K562 (cell line): ENCODE measurements around the gene SEC24B. TPM values are rescaled to one million over a fixed set of nuclear protein-coding genes. Genes with fewer than 3 reads are reported as not detected.

Source experiments
- ATAC-seq: fragments of 200-7000 bp; cut with Tn5 transposase; 3 replicates; pipeline ENCODE4 v1.9.1; 2020; ENCODE audit warnings: moderate library complexity
- BruUV-seq: library from RNA; stranded (reverse); fragments of 400-500 nt; replicated peaks from 2 replicates; lab custom pipeline; 2021; lab: Mats Ljungman, UMichigan
- CTCF ChIA-PET: fragments of 300-600 bp; formaldehyde crosslinking; extraction: SDS; loops from one replicate; lab custom pipeline; 2021; ENCODE audit warnings: low intra/inter-chr PET ratio; lab: Yijun Ruan, JAX
- POLR2A ChIA-PET: fragments of 300-600, 350-650 bp; sonication (Branson Sonifier 250); formaldehyde crosslinking; extraction: SDS; loops from one replicate; lab custom pipeline; 2021; ENCODE audit warnings: antibody characterized with exemption, inconsistent platforms; lab: Yijun Ruan, JAX
- DNase-seq, 4 experiments: peaks; one replicate each; pipeline versions ENCODE4 v3.0.0 to v3.0.0-alpha.2; 2011 to 2018; ENCODE audit warnings: low spot score in 3 of 4, mixed read lengths in 3 of 4; ENCODE audit errors: extremely low read depth in 1 of 4
- FAIRE-seq: peaks from 2 replicates; lab custom pipeline; 2011; peaks lifted over from hg19 to GRCh38; lab: Jason Lieb, UNC
- H2AFZ ChIP-seq: 2 replicates; pipeline ENCODE4 v1.6.0; 2011; ENCODE audit warnings: low read depth, low read length, control low read depth, inconsistent platforms
- H3K27ac ChIP-seq: fragments of 200-600 bp; 3 replicates; pipeline ENCODE4 v1.8.0; 2011; ENCODE audit warnings: low read depth, mild to moderate bottlenecking, control low read depth, inconsistent platforms, low read length, moderate library complexity, mixed read lengths; ENCODE audit errors: extremely low read depth
- H3K27me3 ChIP-seq, 2 experiments: fragments of 300-600 bp in 1 of 2; 2 replicates in 1 of 2; 3 replicates in 1 of 2; pipeline versions ENCODE4 v1.6.0 to v1.8.0; 2011; ENCODE audit warnings: inconsistent platforms in 2 of 2, low read length in 2 of 2, mild to moderate bottlenecking in 1 of 2, mixed read lengths in 1 of 2, moderate library complexity in 1 of 2; ENCODE audit not compliant: control insufficient read depth in 2 of 2, insufficient read depth in 2 of 2
- H3K36me3 ChIP-seq: fragments of 300-600 bp; 3 replicates; pipeline ENCODE4 v1.8.0; 2011; ENCODE audit warnings: mild to moderate bottlenecking, low read length, inconsistent platforms; ENCODE audit not compliant: control insufficient read depth, insufficient read depth
- H3K4me1 ChIP-seq, 2 experiments: fragments of 200-600 bp in 1 of 2; replicated peaks in 1 of 2; 2 replicates in 1 of 2; 3 replicates in 1 of 2; pipeline versions ENCODE4 v1.5.1 to v1.8.0; 2011; ENCODE audit warnings: inconsistent platforms in 2 of 2, low read length in 2 of 2, mild to moderate bottlenecking in 1 of 2, mixed read lengths in 1 of 2, moderate library complexity in 1 of 2; ENCODE audit not compliant: control insufficient read depth in 2 of 2, insufficient read depth in 2 of 2
- H3K4me2 ChIP-seq: 2 replicates; pipeline ENCODE4 v1.6.1; 2011; ENCODE audit warnings: low read length, control low read depth, inconsistent platforms, mixed read lengths; ENCODE audit not compliant: insufficient read depth
- H3K4me3 ChIP-seq: fragments of 200-600 bp; sonication (generic), shearing (Covaris generic); 2 replicates; pipeline ENCODE4 v1.5.1; 2016; ENCODE audit warnings: control low read depth, inconsistent platforms
- H3K79me2 ChIP-seq: fragments of 200-600 bp; 3 replicates; pipeline ENCODE4 v1.8.0; 2011; ENCODE audit warnings: low read length, inconsistent platforms; ENCODE audit not compliant: control insufficient read depth, insufficient read depth
- H3K9ac ChIP-seq, 2 experiments: 2 replicates each; pipeline versions ENCODE4 v1.6.0 to v1.6.1; 2011; ENCODE audit warnings: low read depth in 2 of 2, low read length in 2 of 2, control low read depth in 1 of 2, inconsistent platforms in 1 of 2, mild to moderate bottlenecking in 1 of 2, mixed read lengths in 1 of 2; ENCODE audit not compliant: insufficient read depth in 1 of 2
- H3K9me1 ChIP-seq: one replicate; pipeline ENCODE4 v1.6.0; 2011; ENCODE audit warnings: inconsistent platforms, mild to moderate bottlenecking, low read length, moderate library complexity; ENCODE audit not compliant: control insufficient read depth, insufficient read depth
- H3K9me3 ChIP-seq: replicated peaks from 2 replicates; pipeline ENCODE4 v1.5.1; 2011; ENCODE audit warnings: low read depth, low read length, inconsistent platforms; ENCODE audit not compliant: control insufficient read depth, insufficient read depth
- H4K20me1 ChIP-seq: replicated peaks from 2 replicates; pipeline ENCODE4 v1.6.1; 2011; ENCODE audit warnings: low read length, inconsistent platforms, mixed read lengths; ENCODE audit not compliant: control insufficient read depth, insufficient read depth
- ARID1B ChIP-seq: fragments of 450-650 bp; IDR thresholded peaks from 2 replicates; pipeline ENCODE4 v1.6.1; 2016; ENCODE audit warnings: antibody characterized with exemption, mild to moderate bottlenecking, inconsistent platforms
- BHLHE40 ChIP-seq: IDR thresholded peaks from 2 replicates; pipeline ENCODE4 v1.6.1; 2011; ENCODE audit warnings: low read length, improper control_type of control experiment
- CAMTA2 ChIP-seq: fragments of 250-450 bp; sonication (Bioruptor Pico); conservative IDR thresholded peaks from 2 replicates; pipeline ENCODE4 v1.5.1; 2022
- CBFA2T3 ChIP-seq: fragments of 450-650 bp; IDR thresholded peaks from 2 replicates; pipeline ENCODE4 v1.6.1; 2017
- DPF2 ChIP-seq: fragments of 450-650 bp; IDR thresholded peaks from 2 replicates; pipeline ENCODE4 v1.6.1; 2016
- FOXM1 ChIP-seq, 2 experiments: fragments of 450-650 bp in 1 of 2; sonication (generic) in 1 of 2; formaldehyde crosslinking in 1 of 2; IDR thresholded peaks; 2 replicates each; pipeline versions ENCODE4 v1.6.1 to v1.9.0; 2017 to 2022; ENCODE audit warnings: low read depth in 2 of 2, mild to moderate bottlenecking in 2 of 2, missing genetic modification reagents in 1 of 2, moderate library complexity in 1 of 2
- HLTF ChIP-seq: fragments of 450-650 bp; IDR thresholded peaks from 2 replicates; pipeline ENCODE4 v1.6.1; 2016
- HMGN3 ChIP-seq: IDR thresholded peaks from 2 replicates; pipeline ENCODE4 v1.6.1; 2011; ENCODE audit warnings: borderline replicate concordance, low read depth, mild to moderate bottlenecking, mixed read lengths, low read length; ENCODE audit not compliant: insufficient read length; ENCODE audit errors: extremely low read depth
- HNRNPK ChIP-seq: fragments of 200-400 bp; formaldehyde crosslinking; IDR thresholded peaks from one replicate; pipeline ENCODE4 v1.6.1; 2018; ENCODE audit warnings: mild to moderate bottlenecking, low read depth, low read length; ENCODE audit not compliant: poor library complexity, severe bottlenecking
- NBN ChIP-seq: fragments of 450-650 bp; IDR thresholded peaks from 2 replicates; pipeline ENCODE4 v1.6.1; 2016; ENCODE audit warnings: low read depth, mild to moderate bottlenecking
- NCOR1 ChIP-seq: fragments of 450-650 bp; IDR thresholded peaks from 2 replicates; pipeline ENCODE4 v1.6.1; 2016; ENCODE audit warnings: mild to moderate bottlenecking, moderate library complexity
- PHF21A ChIP-seq: fragments of 450-650 bp; IDR thresholded peaks from 2 replicates; pipeline ENCODE4 v1.6.1; 2017; ENCODE audit warnings: low read depth, borderline replicate concordance
- PML ChIP-seq: IDR thresholded peaks from 2 replicates; pipeline ENCODE4 v1.6.1; 2012; ENCODE audit warnings: low read length, inconsistent platforms
- SMAD4 ChIP-seq: fragments of 250-450 bp; sonication (Bioruptor Pico); conservative IDR thresholded peaks from 2 replicates; pipeline ENCODE4 v1.8.0; 2021; ENCODE audit warnings: inconsistent platforms, mild to moderate bottlenecking, moderate library complexity
- SMC3 ChIP-seq: conservative IDR thresholded peaks from 2 replicates; pipeline ENCODE4 v1.6.1; 2011; ENCODE audit warnings: low read depth, low read length, improper control_type of control experiment; ENCODE audit not compliant: insufficient read depth
- TAL1 ChIP-seq: fragments of 450-650 bp; IDR thresholded peaks from 2 replicates; pipeline ENCODE4 v1.6.1; 2016; ENCODE audit warnings: mild to moderate bottlenecking
- TCF3 ChIP-seq: sonication (generic); formaldehyde crosslinking; IDR thresholded peaks from 2 replicates; pipeline ENCODE4 v1.4.0; 2020; ENCODE audit warnings: mild to moderate bottlenecking, missing genetic modification reagents
- TEAD4 ChIP-seq, 2 experiments: sonication (generic) in 1 of 2; formaldehyde crosslinking in 1 of 2; IDR thresholded peaks; 2 replicates each; pipeline versions ENCODE4 v1.6.1 to v1.8.0; 2012 to 2022; ENCODE audit warnings: borderline replicate concordance in 1 of 2, inconsistent platforms in 1 of 2, low read length in 1 of 2, mild to moderate bottlenecking in 1 of 2, missing genetic modification reagents in 1 of 2
- TGIF2 ChIP-seq: sonication (generic); formaldehyde crosslinking; IDR thresholded peaks from 2 replicates; pipeline ENCODE4 v1.8.1; 2022; ENCODE audit warnings: mild to moderate bottlenecking, missing genetic modification reagents, moderate library complexity
- YY1 ChIP-seq, 3 experiments: IDR thresholded peaks; 2 replicates each; pipeline ENCODE4 v1.6.1; 2011; ENCODE audit warnings: low read length in 2 of 3, mild to moderate bottlenecking in 2 of 3, moderate library complexity in 2 of 3, borderline replicate concordance in 1 of 3, control low read depth in 1 of 3, low read depth in 1 of 3; ENCODE audit not compliant: insufficient read depth in 3 of 3, insufficient replicate concordance in 2 of 3, control insufficient read depth in 1 of 3, insufficient read length in 1 of 3; ENCODE audit errors: extremely low read depth in 1 of 3
- ZFP30 ChIP-seq: fragments of 250-450 bp; sonication (Bioruptor Pico); IDR thresholded peaks from 2 replicates; pipeline ENCODE4 v1.8.0; 2022; ENCODE audit warnings: moderate library complexity, mild to moderate bottlenecking, inconsistent platforms, borderline replicate concordance
- ZNF444 ChIP-seq: fragments of 250-450 bp; sonication (Bioruptor Pico); IDR thresholded peaks from 2 replicates; pipeline ENCODE4 v1.4.0; 2020; ENCODE audit warnings: mild to moderate bottlenecking, moderate library complexity
- WGBS: fragments of 100-300 bp; shearing (Covaris generic); methylation state at CpG from one replicate; pipeline ENCODE4 v1.1.6; 2016; ENCODE audit warnings: low coverage, mixed read lengths; ENCODE audit not compliant: insufficient coverage; ENCODE audit errors: missing lambda C conversion rate; 5-methylcytosine and 5-hydroxymethylcytosine counted together
- in situ Hi-C: fragments of 300-500 bp; cut with MboI; formaldehyde crosslinking; loops from 4 replicates; pipeline ENCODE4 v1.15.0; 2018; ENCODE audit warnings: inconsistent platforms, mixed read lengths
- intact Hi-C: fragments of 100-400 bp; cut with micrococcal nuclease; formaldehyde crosslinking; loops from 2 replicates; pipeline ENCODE4 v1.14.2; 2022
- polyA plus RNA-seq, 8 experiments: library from polyadenylated mRNA; depleted of rRNA in 4 of 8; stranded (reverse) in 5 of 8; unstranded in 3 of 8; fragments of >200 nt; fragmentation: Nextera tagmentation in 2 of 8; fragmentation: Illumina TruSeq in 1 of 8; extraction: Ambion mirVana in 2 of 8; extraction: Trizol in 1 of 8; gene quantifications; 2 replicates each; pipeline versions ENCODE4 v1.2.1 to v1.2.3, GENCODE V29; 2011 to 2014; ENCODE audit warnings: inconsistent platforms in 1 of 8, missing spikeins in 1 of 8
- total RNA-seq, 7 experiments: library from RNA; depleted of rRNA in 6 of 7; stranded (reverse); fragments of >200 nt in 6 of 7; fragmentation: Illumina TruSeq in 2 of 7; extraction: Trizol in 2 of 7; gene quantifications; 2 replicates each; pipeline versions ENCODE4 v1.2.1 to v1.2.3, GENCODE V29; 2011 to 2021; ENCODE audit warnings: low replicate concordance in 1 of 7
- TF ChIP-seq, protein P1 (sequence below): fragments of 250-450 bp; sonication (Bioruptor Pico); IDR thresholded peaks from 2 replicates; pipeline ENCODE4 v1.4.0; 2020; ENCODE audit warnings: mild to moderate bottlenecking

The SEC24B gene
- total and polyA plus RNA-seq, 9 of the 15 experiments (the other 6 are each of a cell fraction or from before 2014, with no cell fraction given), result 6.3 to 46.4 (median 17.1) TPM

DNA sequence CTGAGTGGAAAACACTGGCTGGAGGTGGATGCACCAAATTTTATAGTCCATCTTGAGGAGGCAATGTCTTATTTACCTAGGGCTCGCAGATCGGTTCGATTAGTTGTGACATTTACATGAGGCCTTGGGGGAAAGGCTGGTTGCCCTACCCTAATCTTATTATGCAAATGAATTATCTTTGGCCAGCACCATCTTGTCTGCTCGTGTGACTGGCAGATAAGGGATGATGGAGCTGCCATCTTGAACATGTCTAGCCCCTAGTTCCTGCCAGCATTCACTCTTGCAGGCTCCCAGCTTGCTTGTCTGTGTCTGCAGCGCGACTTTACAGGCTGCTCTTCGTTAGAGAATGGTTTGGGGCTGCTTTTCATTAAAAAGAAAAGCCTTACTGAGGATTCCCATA, 61.9 kb downstream of the SEC24B start:
- peak; percentile 79 for ATAC-seq
- BruUV-seq, result no TSS peak
- POLR2A ChIA-PET, result interaction anchor here (0.5 to 1.5 kb wide), 3 partner anchors 9 to 56 kb away, joined by 3 to 4 read pairs (median 3); no protein-coding TSS in a partner anchor
- peak; percentile 79 for TF ChIP-seq CBFA2T3
- TF ChIP-seq ZNF444, result no peak
- TF ChIP-seq HNRNPK, result no peak
- no peak for TF ChIP-seq ZFP30 (CRISPR knock-in tag)
- peak; percentile 55 for TF ChIP-seq ARID1B
- TF ChIP-seq CAMTA2 (CRISPR knock-in tag), result no peak
- TF ChIP-seq SMAD4 (CRISPR knock-in tag), result peak; percentile 56
- TF ChIP-seq PHF21A, result no peak
- no peak for TF ChIP-seq HMGN3
- peak; percentile 33; the same call in 1 of the 2 replicates for TF ChIP-seq BHLHE40
- 0 out of 2 replicates have a peak, but pooled peaks have one; percentile 35 for TF ChIP-seq PML
- TF ChIP-seq SMC3, result no peak
- TF ChIP-seq TCF3 (CRISPR knock-in tag), result peak; percentile 56
- TF ChIP-seq TEAD4 (IDR thresholded peaks at IDR 0.05; ENCODE audit: low read length), result peak; percentile 80
- TF ChIP-seq TEAD4 (CRISPR knock-in tag; IDR thresholded peaks at IDR 0.05; ENCODE audit: borderline replicate concordance), result no peak
- TF ChIP-seq NCOR1, result peak; percentile 60; the same call in 1 of the 2 replicates
- TF ChIP-seq YY1 (IDR thresholded peaks at IDR 0.05; ENCODE audit: borderline replicate concordance in 1 of 3, control insufficient read depth in 1 of 3, extremely low read depth in 1 of 3, insufficient read depth in 3 of 3, insufficient read length in 1 of 3, insufficient replicate concordance in 2 of 3, low read depth in 1 of 3, low read length in 2 of 3), result peak in 1 of 3 experiments; percentile 61
- TF ChIP-seq NBN, result no peak
- TF ChIP-seq TGIF2 (CRISPR knock-in tag), result no peak
- peak; percentile 74; the same call in 1 of the 2 replicates for TF ChIP-seq TAL1
- TF ChIP-seq HLTF, result no peak
- TF ChIP-seq DPF2, result peak; percentile 45; the same call in 1 of the 2 replicates
- TF ChIP-seq, protein P1, sequence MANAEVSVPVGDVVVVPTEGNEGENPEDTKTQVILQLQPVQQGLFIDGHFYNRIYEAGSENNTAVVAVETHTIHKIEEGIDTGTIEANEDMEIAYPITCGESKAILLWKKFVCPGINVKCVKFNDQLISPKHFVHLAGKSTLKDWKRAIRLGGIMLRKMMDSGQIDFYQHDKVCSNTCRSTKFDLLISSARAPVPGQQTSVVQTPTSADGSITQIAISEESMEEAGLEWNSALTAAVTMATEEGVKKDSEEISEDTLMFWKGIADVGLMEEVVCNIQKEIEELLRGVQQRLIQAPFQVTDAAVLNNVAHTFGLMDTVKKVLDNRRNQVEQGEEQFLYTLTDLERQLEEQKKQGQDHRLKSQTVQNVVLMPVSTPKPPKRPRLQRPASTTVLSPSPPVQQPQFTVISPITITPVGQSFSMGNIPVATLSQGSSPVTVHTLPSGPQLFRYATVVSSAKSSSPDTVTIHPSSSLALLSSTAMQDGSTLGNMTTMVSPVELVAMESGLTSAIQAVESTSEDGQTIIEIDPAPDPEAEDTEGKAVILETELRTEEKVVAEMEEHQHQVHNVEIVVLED, result no peak
- TF ChIP-seq FOXM1 (IDR thresholded peaks at IDR 0.05; ENCODE audit: low read depth), result no peak
- no peak for TF ChIP-seq FOXM1 (CRISPR knock-in tag; IDR thresholded peaks at IDR 0.05; ENCODE audit: low read depth)

More for the DNA sequence above, 61.9 kb downstream of the SEC24B start:
- peak; percentile 60 for FAIRE-seq
- peaks cover 0 to 8% of the 10 kb centered on the region in 2 experiments; a peak in 2 of 5 replicates for H3K4me1 ChIP-seq
- CTCF ChIA-PET, result no interaction called here
- H3K4me2 ChIP-seq, result no peak overlapping the region; the same call in 1 of the 2 replicates
- no peaks in the 10 kb centered on the region for H4K20me1 ChIP-seq
- no peaks in the 10 kb centered on the region for H3K9me1 ChIP-seq
- no peaks in the 10 kb centered on the region for H3K9me3 ChIP-seq
- peak in 2 of 4 experiments; percentile 17 to 64 for DNase-seq
- H3K27me3 ChIP-seq, result no peaks in the 10 kb centered on the region
- 39% methylated on average over 7 of the region's 7 CpGs for WGBS
- H3K9ac ChIP-seq, result no peak overlapping the region
- in situ Hi-C loops, result no loop called here
- H3K4me3 ChIP-seq, result no peak overlapping the region
- no peak overlapping the region for H3K27ac ChIP-seq
- H3K79me2 ChIP-seq, result no peaks in the 10 kb centered on the region; the same call in 2 of the 3 replicates
- intact Hi-C loops, result no loop called here
- H3K36me3 ChIP-seq, result peaks cover 56% of the 10 kb centered on the region
- no peak overlapping the region for H2AFZ ChIP-seq
